ENCODE measurements around the gene N4BP2L2.

GRCh38 chr13:32495841-32496240 lies 42.8 kb downstream of the N4BP2L2 start:
- no peak for TF ChIP-seq EZH2 (IDR thresholded peaks at IDR 0.05; ENCODE audit: borderline replicate concordance, low read depth, low read length, severe bottlenecking)
- TF ChIP-seq, protein P1, sequence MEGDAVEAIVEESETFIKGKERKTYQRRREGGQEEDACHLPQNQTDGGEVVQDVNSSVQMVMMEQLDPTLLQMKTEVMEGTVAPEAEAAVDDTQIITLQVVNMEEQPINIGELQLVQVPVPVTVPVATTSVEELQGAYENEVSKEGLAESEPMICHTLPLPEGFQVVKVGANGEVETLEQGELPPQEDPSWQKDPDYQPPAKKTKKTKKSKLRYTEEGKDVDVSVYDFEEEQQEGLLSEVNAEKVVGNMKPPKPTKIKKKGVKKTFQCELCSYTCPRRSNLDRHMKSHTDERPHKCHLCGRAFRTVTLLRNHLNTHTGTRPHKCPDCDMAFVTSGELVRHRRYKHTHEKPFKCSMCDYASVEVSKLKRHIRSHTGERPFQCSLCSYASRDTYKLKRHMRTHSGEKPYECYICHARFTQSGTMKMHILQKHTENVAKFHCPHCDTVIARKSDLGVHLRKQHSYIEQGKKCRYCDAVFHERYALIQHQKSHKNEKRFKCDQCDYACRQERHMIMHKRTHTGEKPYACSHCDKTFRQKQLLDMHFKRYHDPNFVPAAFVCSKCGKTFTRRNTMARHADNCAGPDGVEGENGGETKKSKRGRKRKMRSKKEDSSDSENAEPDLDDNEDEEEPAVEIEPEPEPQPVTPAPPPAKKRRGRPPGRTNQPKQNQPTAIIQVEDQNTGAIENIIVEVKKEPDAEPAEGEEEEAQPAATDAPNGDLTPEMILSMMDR (IDR thresholded peaks at IDR 0.05; ENCODE audit: borderline replicate concordance, extremely low read depth, low read length, poor library complexity, severe bottlenecking) = no peak
